ENCODE results near the gene KRT7.

- TF ChIP-seq ATF3 (IDR thresholded peaks at IDR 0.05) (no peak), CTCF (IDR thresholded peaks at IDR 0.05; ENCODE audit: low read depth, low read length, missing input control) (no peak), GABPA (IDR thresholded peaks at IDR 0.05 in 1 of 2, conservative IDR thresholded peaks at IDR 0.05 in 1 of 2) (no peak), JUND (IDR thresholded peaks at IDR 0.05) (no peak), FOXA1 (IDR thresholded peaks at IDR 0.05) (no peak)
- TF ChIP-seq, protein P1, sequence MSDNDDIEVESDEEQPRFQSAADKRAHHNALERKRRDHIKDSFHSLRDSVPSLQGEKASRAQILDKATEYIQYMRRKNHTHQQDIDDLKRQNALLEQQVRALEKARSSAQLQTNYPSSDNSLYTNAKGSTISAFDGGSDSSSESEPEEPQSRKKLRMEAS (IDR thresholded peaks at IDR 0.05): no peak
These were observed 9.6 kb downstream of the KRT7 start for GRCh38 chr12:52242442-52243258.

All from liver (tissue), 3 donors.